A204.1 (cell line): Measurements from ENCODE around the gene MED10.

Source experiments
- FAIRE-seq: peaks from 2 replicates; lab custom pipeline; 2012; peaks lifted over from hg19 to GRCh38; lab: Jason Lieb, UNC

The MED10 gene

DNA sequence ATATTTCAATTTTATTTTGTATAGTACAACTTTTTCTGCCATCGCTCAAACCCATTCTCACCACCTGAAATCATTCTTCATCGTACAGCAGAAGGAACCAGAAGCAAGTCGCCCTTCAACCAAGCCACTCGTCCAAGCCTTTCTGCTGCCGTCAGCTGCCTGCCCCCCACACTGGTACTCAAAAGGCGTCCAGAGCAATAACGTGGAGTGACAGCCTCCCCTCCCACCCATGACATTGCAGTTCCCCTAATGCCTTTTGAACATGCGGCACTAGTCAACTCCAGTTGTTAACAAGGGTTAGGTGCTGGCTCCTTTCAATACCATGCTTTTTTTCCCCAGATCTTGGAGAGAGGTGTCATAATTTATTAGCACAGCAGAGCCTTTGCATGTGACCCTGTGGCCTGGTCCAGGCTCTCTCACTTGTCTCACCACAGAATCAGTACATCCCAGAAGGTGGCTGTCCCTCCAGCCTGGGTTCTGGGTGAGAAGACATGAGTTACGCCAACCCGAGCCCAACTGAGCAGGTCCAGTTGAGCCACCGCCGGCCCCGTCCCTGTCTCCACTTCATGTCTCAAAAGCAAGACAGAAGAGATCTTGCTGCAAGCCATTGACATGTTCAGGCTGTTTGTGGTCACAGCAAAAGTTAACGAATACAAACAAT is 20.4 kb upstream of the MED10 start:
- no peak for FAIRE-seq

DNA sequence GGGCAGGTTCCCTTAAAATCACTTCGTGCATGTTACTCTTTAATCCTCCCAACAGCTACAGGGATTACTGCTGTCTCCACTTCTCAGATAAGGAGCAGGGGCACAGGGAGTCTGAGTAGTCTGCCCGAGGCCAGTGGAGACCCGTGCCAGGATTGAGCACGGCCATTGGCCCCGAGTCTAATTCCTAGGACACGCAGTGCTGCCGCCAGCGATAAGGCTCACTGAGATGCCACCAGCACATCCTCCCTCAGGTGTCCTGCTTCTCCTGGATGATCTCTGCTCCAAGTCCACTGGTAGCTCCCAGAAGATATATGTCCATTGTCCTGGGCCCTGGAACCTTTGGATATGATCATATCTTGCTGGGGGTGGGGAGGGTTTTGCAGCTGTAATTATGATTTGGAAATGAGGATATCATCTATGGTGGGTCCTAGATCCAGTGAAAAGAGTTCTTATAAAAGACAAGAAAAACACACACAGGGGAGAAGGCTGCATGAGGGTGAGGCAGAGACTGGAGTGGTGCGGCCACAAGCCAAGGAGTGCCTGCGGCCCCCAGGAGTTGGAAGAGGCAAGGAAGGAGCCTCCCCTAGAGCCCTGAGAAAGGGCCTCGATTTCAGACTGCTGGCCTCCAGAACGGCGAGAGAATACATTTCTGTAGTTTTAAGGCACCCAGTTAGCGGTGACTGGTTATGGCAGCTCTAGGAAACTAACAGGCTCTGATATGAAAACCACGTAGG is 19.4 kb upstream of the MED10 start:
- FAIRE-seq, result no peak

DNA sequence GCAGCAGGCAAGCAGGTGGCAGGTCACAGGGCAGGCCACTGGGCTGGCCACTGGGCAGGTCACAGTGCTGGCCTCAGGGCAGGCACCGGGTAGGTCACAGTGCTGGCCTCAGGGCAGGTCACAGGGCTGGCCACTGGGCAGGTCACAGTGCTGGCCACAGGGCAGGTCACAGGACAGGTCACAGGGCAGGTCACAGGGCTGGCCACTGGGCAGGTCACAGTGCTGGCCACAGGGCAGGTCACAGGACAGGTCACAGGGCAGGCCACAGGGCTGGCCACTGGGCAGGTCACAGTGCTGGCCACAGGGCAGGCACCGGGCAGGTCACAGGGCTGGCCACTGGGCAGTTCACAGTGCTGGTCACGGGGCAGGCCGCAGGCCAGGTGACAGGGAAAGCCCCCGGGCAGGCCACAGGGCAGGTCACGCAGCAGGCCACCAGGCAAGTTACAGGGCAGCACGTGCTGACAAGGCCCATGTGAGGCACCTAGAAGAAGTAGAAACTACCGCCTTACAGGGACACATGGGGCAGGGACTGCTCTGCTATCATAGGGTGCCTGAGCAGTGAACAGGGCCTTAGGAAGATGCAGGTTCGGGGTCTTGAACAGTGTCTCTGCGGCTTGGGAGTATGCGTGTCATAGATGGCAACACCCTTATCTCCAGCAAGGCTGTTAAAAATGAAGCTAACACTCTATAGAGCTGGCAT is 18.6 kb upstream of the MED10 start:
- no peak for FAIRE-seq

DNA sequence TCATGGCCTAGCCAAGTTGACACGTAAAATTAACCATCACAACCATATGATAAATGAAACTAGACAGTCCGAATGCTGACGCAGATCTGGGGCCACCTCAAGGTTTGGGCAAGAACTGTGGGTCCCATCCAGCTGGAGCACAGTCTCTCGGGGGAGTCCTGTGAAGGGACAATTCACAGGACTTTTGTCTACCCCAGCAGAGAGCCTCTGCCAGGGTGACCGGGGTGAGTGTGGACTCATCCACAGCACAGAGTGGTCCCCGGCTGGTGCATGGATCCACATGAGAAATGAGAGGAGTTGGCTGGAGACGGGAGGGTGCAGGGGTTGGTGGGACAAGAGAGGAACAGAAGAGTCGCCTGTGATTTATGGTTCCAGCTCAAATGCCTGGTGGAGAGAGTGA is 17.7 kb upstream of the MED10 start:
- FAIRE-seq, result no peak

DNA sequence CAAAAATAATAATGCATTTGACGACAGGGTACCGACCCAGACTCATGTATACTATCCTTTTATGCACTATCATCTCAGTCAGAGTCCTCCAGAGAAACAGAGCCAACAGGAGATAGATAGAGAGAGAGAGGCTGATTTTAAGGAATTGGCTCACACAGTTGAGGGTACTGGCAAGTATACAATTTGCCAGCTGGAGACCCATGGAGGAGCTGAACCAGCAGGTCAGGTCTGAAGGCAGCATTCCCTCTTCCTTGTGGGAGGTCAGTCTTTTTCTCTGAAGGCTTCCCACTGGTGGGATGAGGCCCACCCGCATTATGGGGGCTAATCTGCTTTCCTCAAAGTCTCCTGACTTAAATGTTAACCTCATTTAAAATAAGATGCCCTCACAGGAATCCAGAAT is 17.3 kb upstream of the MED10 start:
- FAIRE-seq, result no peak

- FAIRE-seq, result no peak
Measured at GRCh38 chr5:6395102-6395445, 16.7 kb upstream of the MED10 start.

DNA sequence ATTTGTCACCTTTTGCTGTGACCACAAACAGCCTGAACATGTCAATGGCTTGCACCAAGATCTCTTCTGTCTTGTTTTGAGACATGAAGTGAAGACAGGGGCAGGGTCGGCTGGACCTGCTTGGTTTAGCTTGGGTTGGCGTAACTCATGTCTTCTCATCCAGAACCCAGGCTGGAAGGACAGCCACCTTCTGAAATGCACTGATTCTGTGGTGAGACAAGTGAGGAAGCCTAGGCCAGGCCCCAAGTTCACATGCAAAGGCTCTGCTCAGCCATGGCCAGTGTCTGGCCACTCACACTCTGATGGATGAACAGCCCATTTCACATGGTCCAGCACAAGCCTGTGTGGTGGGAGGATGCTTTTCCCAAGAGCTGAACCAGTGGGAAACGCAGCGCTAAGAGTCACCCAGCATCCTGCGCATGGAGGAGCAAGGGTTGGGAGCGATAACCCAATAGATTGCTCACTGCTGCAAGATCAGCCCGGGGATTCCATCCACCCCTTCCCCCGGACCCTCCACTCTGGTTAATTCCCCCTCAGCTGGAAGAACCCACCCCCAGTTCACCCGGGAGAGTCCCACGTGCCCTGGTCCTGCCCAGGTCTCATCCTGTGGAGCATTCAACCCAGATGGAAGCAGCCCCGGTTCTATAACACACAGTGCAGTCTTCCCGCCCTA is 16.2 kb upstream of the MED10 start:
- FAIRE-seq, result no peak

DNA sequence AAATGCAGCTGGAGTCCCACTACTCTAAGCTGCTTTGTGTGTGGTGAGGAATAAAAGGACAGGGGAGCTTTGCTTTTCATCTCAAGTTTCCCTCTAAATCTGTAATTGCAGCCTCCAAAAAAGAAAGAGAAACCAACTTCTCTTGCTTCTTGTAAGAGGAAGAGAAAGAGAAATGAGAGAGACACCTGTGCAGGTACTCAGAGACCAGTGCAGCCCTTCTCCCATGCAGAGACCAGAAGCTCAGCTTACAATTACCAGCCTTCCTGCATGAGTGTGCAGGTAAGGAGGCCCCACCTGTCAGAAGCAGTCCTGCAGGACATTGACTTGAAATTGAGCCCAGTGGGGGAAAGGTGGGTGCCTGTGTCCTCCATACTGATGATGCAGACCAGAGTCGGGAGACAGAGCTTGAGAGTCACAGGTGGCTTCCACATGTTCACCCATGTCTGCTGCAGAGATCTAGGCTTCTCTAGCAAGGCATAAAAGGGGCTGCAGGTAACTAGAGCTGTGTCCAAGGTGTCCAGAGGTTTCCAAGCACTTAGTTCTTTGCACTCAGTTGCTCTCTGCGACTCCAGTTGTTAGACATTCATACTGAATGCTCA is 15.3 kb upstream of the MED10 start:
- FAIRE-seq, result no peak

- no peak for FAIRE-seq
Measured at GRCh38 chr5:6392561-6392960, 14.2 kb upstream of the MED10 start.

GRCh38 chr5:6391151-6391550 is 12.8 kb upstream of the MED10 start:
- no peak for FAIRE-seq

- no peak for FAIRE-seq
Measured at GRCh38 chr5:6389946-6390530, 11.7 kb upstream of the MED10 start.

GRCh38 chr5:6389397-6389796 is 11.1 kb upstream of the MED10 start:
- FAIRE-seq, result no peak

DNA sequence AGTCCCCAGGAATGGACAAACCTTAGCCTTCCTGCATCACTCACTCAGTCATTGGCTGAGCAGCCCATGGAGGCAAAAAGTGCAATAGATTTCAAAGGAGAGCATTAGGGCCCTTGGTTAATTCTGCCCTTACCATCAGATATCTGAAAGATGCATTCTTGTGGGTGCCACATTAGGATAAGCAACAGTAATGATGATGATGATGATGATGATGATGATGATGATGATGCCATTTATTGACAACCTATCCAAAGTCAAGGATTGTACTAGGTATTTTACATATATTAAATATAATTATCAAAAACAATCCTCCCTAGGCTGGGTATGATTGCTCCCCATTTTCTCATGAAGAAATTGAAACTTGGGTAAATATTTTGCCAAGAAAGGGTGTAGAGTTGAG is 9.6 kb upstream of the MED10 start:
- no peak for FAIRE-seq

DNA sequence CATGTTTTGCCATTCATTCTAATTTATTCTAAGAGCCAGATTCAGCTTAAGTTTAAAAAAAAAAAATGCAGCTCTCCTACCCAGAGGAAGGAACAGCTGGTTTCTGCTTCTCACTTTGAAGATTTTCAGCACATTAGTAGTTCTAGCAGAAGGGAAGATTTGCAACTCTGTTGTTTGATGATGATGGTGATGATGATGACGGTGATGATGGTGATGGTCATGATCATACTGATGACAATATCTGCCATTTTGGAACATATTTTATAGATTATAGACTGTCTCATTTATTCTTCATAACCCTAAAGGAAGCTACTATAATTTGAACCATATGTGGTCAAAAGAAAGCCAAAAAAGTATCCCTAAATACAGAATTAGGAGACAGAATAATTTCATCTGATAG is 7.9 kb upstream of the MED10 start:
- FAIRE-seq, result no peak

GRCh38 chr5:6384856-6385255 is 6.5 kb upstream of the MED10 start:
- FAIRE-seq, result no peak

DNA sequence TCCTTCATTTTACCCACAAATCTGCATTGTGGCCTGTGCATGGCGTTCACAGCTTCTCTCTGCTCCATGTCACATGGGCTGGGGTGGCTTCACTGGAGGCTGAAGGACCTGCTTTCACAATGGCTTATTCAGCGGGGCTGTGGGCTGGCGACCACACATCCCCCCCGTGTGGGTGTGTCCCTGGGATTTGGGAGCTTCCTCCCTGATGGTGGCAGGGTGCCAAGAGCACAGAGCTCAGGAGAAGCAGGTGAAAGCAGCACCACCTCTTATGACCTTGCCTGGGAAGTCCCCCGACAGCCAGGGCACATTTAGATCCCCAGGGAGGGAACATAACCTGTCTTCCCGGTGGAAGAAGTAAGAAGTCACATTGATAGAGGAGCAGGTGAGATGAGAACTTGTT is 5.0 kb upstream of the MED10 start:
- FAIRE-seq, result no peak

- FAIRE-seq, result no peak
Measured at GRCh38 chr5:6379246-6379645, 899 bp upstream of the MED10 start.

- FAIRE-seq, result no peak
Measured at GRCh38 chr5:6378766-6379103, 388 bp upstream of the MED10 start.

- no peak for FAIRE-seq
Measured at GRCh38 chr5:6377582-6377904, 804 bp downstream of the MED10 start.

DNA sequence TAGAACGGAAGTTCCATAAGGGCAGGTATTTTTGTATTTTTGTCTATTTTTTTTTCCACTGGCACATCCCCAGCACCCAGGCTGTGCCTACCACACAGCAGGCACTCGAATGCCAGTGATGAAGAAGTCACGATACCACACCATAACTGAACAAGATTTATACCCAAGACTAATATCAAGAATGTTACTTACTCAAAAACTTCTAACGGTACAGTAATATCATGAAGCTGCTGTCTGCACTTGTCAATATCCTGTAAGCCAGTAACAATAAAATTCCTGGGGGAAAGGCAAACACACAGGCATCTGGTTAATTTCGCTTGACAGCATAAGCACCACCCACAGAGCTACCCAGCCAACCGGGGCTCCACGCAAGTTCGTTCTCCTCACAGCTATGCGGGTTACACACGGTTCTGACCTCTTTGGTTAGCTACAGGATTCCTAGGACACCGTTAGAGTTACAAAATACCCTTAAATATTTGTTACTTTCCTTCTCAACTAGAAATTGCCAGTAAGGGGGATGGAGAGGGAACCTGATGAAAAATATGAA is 1.3 kb downstream of the MED10 start:
- FAIRE-seq, result no peak

DNA sequence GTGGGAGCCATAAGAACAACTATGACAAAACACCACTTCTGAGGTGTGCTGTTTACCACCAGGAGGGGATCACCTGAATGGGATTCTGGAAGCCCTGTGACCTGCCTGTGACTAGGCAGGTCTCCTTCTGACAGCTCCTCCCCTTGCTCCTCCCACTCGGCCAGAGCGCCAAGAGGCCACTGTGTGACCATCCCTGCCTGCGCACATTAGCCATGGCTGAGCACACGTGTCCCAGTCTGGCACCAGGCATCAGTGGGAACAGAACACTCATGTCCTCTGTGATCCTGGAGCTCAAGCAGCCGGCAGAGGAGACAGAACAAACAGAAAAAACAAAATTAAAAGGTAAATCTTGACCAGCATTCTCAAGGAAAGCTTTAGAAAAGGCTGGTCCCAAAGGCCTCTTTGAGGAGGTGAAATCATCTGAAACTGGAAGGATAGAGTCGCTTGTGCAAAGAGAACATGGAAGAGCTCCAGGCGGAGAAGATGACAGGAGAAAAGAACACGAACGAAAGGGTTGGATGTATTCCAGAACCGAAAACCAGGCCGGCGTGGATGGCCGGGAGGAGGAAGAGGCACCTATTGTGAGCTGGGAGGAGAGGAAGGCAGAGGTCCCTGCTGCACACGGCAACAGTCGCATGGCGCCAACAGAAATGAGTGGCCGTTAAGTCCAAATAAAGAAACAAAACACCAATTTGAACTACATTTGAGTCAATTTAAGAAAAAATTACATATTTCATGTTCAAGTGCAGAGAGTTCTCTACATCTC is 5.1 kb downstream of the MED10 start:
- no peak for FAIRE-seq
